Measurements from ENCODE around the gene CENPX. TPM values are rescaled to one million over a fixed set of nuclear protein-coding genes. Genes with fewer than 3 reads are reported as not detected.

Gene CENPX
- total RNA-seq, 1 donor, result 18.8 TPM

DNA sequence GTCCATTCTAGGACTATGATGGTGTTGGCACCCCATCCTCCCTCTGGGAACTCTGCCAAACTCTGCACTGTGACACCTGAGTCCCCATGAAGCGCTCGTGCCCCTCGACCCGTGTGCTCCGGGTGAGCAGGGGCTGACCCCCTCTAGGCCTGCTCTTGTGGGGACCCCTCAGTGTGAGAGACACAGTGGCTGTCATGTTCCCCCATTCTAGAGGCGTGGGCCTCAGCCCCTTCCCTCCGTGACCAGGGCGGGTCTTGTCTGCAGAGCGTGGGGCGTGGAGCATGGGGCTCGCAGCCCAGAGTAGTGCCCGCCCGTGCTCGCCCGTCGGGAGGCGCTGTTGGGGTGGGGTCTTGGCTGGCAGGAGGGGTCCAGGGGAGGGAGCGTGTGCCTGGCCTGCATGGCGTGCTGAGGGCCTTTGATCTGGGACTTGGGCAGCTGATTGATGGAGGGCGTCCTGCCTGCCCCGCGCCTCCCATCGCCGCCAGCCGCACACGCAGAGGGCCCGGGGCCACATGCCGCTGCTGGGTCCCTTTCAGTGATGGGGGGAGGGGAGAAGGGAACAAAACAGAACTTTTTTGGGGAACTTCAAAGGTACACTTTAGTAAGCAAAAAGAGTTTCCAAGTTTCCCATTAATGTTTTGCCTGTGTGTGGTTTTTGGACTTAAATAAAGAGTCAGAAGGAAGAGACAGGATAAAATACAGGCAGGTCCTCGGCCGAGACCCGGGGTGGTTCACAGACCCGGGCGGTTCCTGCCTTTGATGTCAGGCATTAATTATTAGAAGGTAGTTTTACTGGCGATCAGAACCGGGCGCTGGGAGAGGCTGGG is 22.5 kb downstream of the CENPX start:
- Histone ChIP-seq H3K4me3 (ENCODE audit: insufficient read depth, low read length) (no peak overlapping the region), H3K4me1 (ENCODE audit: insufficient read depth, low read length) (peaks cover 19% of the 10 kb centered on the region), H3K27ac (ENCODE audit: low read depth, low read length) (no peak overlapping the region), H3K36me3 (ENCODE audit: insufficient read depth, low read length) (peaks cover 8% of the 10 kb centered on the region), H3K79me2 (ENCODE audit: insufficient read depth, low read length) (peaks cover 3% of the 10 kb centered on the region), H3K9me3 (ENCODE audit: low read depth, low read length) (no peaks in the 10 kb centered on the region), H4K20me1 (ENCODE audit: insufficient read depth, low read length) (peaks cover 2% of the 10 kb centered on the region), H2AFZ (ENCODE audit: low read length) (no peak overlapping the region), H3K27me3 (ENCODE audit: insufficient read depth, low read length) (no peaks in the 10 kb centered on the region), H3K4me2 (ENCODE audit: insufficient read depth, low read length) (no peak overlapping the region)
- DNase-seq (ENCODE audit: insufficient read length, low spot score, missing footprints), result no peak
- TF ChIP-seq, protein P1, sequence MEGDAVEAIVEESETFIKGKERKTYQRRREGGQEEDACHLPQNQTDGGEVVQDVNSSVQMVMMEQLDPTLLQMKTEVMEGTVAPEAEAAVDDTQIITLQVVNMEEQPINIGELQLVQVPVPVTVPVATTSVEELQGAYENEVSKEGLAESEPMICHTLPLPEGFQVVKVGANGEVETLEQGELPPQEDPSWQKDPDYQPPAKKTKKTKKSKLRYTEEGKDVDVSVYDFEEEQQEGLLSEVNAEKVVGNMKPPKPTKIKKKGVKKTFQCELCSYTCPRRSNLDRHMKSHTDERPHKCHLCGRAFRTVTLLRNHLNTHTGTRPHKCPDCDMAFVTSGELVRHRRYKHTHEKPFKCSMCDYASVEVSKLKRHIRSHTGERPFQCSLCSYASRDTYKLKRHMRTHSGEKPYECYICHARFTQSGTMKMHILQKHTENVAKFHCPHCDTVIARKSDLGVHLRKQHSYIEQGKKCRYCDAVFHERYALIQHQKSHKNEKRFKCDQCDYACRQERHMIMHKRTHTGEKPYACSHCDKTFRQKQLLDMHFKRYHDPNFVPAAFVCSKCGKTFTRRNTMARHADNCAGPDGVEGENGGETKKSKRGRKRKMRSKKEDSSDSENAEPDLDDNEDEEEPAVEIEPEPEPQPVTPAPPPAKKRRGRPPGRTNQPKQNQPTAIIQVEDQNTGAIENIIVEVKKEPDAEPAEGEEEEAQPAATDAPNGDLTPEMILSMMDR (IDR thresholded peaks at IDR 0.05; ENCODE audit: extremely low read depth, low read depth, low read length), result no peak

DNA sequence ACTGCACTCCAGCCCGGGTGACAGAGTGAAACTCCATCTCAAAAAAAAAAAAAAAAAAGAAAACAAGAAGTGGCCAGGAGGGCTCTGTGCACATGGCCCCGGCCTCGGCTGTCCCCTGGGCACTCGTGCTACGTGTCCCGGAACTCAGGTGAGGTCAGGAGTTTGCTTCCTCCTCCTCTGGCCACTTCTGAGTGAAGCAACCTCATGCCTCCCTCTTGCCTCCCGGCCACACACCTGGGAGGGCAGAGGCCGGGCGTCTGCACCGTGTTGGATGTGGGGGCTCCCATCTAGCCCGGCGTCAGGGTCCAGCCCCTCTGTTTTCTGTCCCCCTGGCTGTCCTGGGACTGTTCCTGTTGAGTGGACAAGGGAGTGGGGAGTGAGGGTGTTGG is 23.1 kb downstream of the CENPX start:
- no peaks in the 10 kb centered on the region for H3K9me3 ChIP-seq (ENCODE audit: low read depth, low read length)
- peaks cover 8% of the 10 kb centered on the region for H3K36me3 ChIP-seq (ENCODE audit: insufficient read depth, low read length)
- no peak for DNase-seq (ENCODE audit: insufficient read length, low spot score, missing footprints)
- H4K20me1 ChIP-seq (ENCODE audit: insufficient read depth, low read length), result peaks cover 2% of the 10 kb centered on the region
- H3K4me3 ChIP-seq (ENCODE audit: insufficient read depth, low read length), result no peak overlapping the region
- no peaks in the 10 kb centered on the region for H3K27me3 ChIP-seq (ENCODE audit: insufficient read depth, low read length)
- no peak overlapping the region for H3K4me2 ChIP-seq (ENCODE audit: insufficient read depth, low read length)
- peaks cover 18% of the 10 kb centered on the region for H3K4me1 ChIP-seq (ENCODE audit: insufficient read depth, low read length)
- no peak overlapping the region for H2AFZ ChIP-seq (ENCODE audit: low read length)
- no peak overlapping the region for H3K27ac ChIP-seq (ENCODE audit: low read depth, low read length)
- TF ChIP-seq, protein P1 (IDR thresholded peaks at IDR 0.05; ENCODE audit: extremely low read depth, low read depth, low read length), result no peak
- H3K79me2 ChIP-seq (ENCODE audit: insufficient read depth, low read length), result peaks cover 3% of the 10 kb centered on the region

DNA sequence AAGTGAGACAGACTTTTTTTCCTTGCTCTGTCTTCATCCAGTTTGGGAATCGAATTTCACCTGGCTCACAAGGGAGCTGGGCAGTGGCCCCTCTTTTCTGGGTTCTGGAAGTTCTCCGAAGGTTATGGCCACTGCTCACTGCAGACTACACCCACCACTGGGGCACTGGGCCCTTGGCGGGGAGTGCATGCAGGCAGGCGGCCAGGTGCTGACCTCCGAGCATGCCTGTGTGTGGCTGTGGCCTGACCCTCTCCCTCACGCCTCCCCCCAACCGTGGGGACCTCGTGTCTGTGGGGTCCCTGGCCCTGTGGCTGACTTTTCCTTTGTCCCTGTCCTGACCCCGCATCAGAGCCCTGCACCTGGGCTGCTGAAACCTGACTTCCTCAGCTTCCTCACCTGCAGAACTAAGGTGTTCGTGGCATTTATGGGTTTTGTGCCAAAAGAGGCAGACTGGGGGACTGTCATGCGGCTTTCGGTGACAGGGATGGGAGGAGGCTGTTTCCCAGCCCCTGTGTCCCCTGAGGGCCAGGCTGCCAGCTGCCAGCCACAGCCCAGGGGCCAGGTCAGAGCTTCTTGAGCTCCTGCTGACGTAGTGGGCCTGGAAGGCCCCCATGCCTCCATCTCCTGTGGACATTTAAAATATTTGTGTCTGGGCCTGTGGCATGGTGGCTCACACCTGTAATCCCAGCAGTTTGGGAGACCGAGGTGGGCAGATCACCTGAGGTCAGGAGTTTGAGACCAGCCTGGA is 23.8 kb downstream of the CENPX start:
- DNase-seq (ENCODE audit: insufficient read length, low spot score, missing footprints), result no peak
- Histone ChIP-seq H3K9me3 (ENCODE audit: low read depth, low read length) (no peaks in the 10 kb centered on the region), H3K27me3 (ENCODE audit: insufficient read depth, low read length) (no peaks in the 10 kb centered on the region), H3K4me1 (ENCODE audit: insufficient read depth, low read length) (peaks cover 11% of the 10 kb centered on the region), H4K20me1 (ENCODE audit: insufficient read depth, low read length) (peaks cover 5% of the 10 kb centered on the region), H3K4me2 (ENCODE audit: insufficient read depth, low read length) (no peak overlapping the region), H3K4me3 (ENCODE audit: insufficient read depth, low read length) (no peak overlapping the region), H2AFZ (ENCODE audit: low read length) (no peak overlapping the region), H3K27ac (ENCODE audit: low read depth, low read length) (no peak overlapping the region), H3K36me3 (ENCODE audit: insufficient read depth, low read length) (peaks cover 8% of the 10 kb centered on the region), H3K79me2 (ENCODE audit: insufficient read depth, low read length) (peaks cover 5% of the 10 kb centered on the region)
- TF ChIP-seq, protein P1 (IDR thresholded peaks at IDR 0.05; ENCODE audit: extremely low read depth, low read depth, low read length), result no peak

DNA sequence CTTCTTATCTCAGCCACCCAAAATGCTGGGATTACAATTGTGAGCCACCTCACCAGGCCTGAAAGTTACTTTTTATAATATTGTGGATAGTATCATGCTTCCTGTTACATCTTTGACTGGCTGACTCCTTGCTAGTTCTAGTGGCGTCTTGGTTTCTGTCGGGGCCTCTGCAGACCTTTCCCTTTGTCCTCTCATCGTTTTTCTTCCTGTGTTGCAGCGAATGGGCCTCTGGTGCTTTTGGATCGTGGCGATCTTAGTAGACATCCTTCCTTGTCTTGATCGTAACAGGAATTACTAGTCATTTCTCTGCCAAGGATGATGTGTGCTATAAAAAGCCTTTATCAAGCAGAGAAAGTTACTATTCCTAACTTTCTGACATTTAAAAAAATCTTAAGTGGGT is 24.5 kb downstream of the CENPX start:
- Histone ChIP-seq H2AFZ (ENCODE audit: low read length) (no peak overlapping the region), H3K9me3 (ENCODE audit: low read depth, low read length) (no peaks in the 10 kb centered on the region), H4K20me1 (ENCODE audit: insufficient read depth, low read length) (peaks cover 8% of the 10 kb centered on the region), H3K79me2 (ENCODE audit: insufficient read depth, low read length) (peaks cover 10% of the 10 kb centered on the region), H3K4me3 (ENCODE audit: insufficient read depth, low read length) (no peak overlapping the region), H3K27me3 (ENCODE audit: insufficient read depth, low read length) (no peaks in the 10 kb centered on the region), H3K36me3 (ENCODE audit: insufficient read depth, low read length) (peaks cover 8% of the 10 kb centered on the region), H3K27ac (ENCODE audit: low read depth, low read length) (no peak overlapping the region), H3K4me2 (ENCODE audit: insufficient read depth, low read length) (no peak overlapping the region), H3K4me1 (ENCODE audit: insufficient read depth, low read length) (peaks cover 6% of the 10 kb centered on the region)
- TF ChIP-seq, protein P1 (IDR thresholded peaks at IDR 0.05; ENCODE audit: extremely low read depth, low read depth, low read length), result no peak
- DNase-seq (ENCODE audit: insufficient read length, low spot score, missing footprints), result no peak

All from osteoblast (primary cell).